GM21825 (cell line): ENCODE data around the gene LOXL3.
A peak's percentile ranks its signal among the peaks of the same experiment; 100 is the strongest.
"Not testable (repeated sequence)": the region's sequence is repeated elsewhere in the genome, so short reads cannot be mapped to it uniquely, and the experiment has no call there.

Source experiments
- ATAC-seq: cut with Tn5 transposase; IDR thresholded peaks from one replicate; pipeline ENCODE4 v1.9.1; 2021; ENCODE audit warnings: mild to moderate bottlenecking, moderate library complexity; ENCODE audit not compliant: unreplicated experiment

The LOXL3 gene

GRCh38 chr2:74573747-74574562 lies 20.2 kb upstream of the LOXL3 start:
- peak; percentile 38 for ATAC-seq

- ATAC-seq, result no peak
These were observed 18.6 kb upstream of the LOXL3 start for GRCh38 chr2:74572178-74572925.

DNA sequence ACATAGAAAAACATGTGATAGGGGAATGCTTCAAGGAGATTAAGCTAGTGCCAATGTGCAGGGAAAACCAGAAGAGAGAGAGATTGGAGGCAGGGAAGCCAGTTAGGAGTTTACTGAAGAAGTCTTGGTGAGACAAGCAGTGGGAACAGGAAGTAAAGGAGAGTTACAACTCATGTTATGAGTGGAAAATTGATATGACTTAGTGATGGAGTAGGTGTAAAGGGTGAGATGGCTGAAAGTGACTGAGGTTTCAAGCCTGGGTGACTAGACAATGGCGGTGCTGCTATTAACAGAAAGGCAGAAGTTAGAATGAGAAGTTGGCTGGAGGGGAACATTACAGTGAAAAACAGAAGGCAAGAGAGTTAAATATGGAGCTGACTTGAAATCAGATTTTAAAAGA lies 17.3 kb upstream of the LOXL3 start:
- peak; percentile 59 for ATAC-seq

GRCh38 chr2:74569686-74570085 lies 15.9 kb upstream of the LOXL3 start:
- no peak for ATAC-seq

- no peak for ATAC-seq
These were observed 14.1 kb upstream of the LOXL3 start for GRCh38 chr2:74567881-74568280.

DNA sequence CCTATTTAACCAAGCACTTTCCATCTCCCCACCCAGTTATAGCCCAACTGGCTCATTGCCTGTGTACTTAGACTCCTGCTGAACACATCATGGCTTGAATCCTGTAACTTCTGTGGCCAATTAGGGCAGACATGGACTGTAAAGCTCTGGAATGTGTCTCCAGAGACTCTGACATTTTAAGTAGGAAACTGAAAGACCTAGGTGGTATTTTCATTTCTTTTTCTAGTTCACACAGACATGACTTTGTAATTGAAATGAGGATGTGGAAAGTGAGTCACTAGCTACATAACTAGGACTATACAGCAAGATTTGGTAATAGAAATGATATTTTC lies 13.0 kb upstream of the LOXL3 start:
- ATAC-seq, result no peak

- ATAC-seq, result no peak
These were observed 12.5 kb upstream of the LOXL3 start for GRCh38 chr2:74566076-74566753.

GRCh38 chr2:74564222-74564621 lies 10.5 kb upstream of the LOXL3 start:
- no peak for ATAC-seq

- ATAC-seq, result no peak
These were observed 8.5 kb upstream of the LOXL3 start for GRCh38 chr2:74562126-74562775.

GRCh38 chr2:74561022-74561421 lies 7.3 kb upstream of the LOXL3 start:
- not testable (repeated sequence) for ATAC-seq

DNA sequence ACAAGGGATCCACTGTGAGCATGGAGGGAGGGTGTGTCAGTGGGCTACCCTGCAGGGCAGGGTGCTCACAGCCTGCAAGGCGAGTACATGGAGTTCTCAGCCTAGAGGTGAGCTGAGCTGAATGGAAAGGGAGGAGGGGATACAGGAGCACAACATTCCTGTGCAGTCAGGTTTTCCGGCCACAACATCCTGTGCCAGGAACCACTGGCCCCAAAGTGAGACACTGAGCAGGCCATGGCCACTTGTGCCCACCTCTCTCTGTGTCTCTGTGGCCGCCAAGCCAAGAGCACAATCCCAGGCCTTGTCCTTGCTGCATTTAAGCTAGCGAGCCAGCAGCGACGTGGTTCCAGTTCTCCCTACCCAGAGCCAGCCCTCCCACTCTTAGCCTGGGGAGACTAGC lies 6.8 kb upstream of the LOXL3 start:
- no peak for ATAC-seq

DNA sequence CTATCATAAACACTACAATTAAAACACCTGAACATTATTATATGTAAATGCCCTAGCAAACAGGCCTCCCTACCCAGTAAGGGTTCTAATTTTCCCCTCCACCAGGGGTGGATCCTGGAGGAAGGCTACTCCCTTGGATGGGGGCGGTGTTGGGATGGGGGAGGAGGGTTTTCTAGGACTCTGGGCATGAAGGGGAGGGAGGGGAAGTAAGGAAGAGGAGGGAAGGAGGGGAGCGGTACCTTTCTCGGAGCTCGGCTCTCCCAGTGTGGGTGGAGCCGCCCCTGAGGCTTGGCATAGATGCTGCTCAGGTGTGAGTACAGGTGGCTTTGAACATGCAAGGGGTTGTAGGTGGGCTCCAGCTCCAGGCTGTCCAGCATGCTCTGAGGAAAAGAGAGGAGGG lies 6.2 kb upstream of the LOXL3 start:
- no peak for ATAC-seq

- ATAC-seq, result no peak
These were observed 4.8 kb upstream of the LOXL3 start for GRCh38 chr2:74558284-74559230.

DNA sequence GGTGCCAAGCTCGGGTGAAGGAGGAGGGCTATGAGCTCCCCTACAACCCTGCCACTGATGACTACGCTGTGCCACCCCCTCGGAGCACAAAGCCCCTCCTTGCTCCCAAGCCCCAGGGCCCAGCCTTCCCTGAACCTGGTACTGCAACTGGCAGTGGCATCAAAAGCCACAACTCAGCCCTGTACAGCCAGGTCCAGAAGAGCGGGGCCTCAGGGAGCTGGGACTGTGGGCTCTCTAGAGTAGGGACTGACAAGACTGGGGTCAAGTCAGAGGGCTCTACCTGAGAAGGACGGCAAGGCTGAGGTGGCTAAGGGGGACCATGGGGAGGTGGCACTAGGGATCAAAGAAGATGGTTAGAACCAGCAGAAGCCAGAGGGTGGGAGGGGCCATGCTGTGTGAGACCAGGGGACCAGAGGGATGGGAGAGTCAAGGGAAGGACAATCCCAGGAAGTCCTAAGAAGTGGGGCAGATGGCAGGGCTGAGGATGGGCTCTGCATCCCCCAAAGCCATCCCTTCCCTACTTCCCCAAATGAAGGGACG lies 3.2 kb upstream of the LOXL3 start:
- no peak for ATAC-seq

DNA sequence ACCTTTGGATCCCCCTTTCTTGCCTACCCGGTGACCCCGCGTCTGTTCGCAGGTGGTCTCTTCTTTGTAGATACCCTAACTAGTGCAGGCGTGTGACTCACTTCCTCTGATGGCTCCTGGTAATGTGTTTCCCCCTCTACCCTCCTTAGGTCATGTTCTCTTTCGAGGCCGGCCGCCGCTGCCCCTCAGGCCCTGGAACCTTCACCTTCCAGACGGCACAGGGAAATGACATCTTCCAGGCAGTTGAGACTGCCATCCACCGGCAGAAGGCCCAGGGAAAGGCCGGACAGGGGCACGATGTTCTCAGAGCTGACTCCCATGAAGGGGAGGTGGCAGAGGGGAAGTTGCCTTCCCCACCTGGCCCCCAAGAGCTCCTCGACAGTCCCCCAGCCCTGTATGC lies 2.4 kb upstream of the LOXL3 start:
- ATAC-seq, result no peak

DNA sequence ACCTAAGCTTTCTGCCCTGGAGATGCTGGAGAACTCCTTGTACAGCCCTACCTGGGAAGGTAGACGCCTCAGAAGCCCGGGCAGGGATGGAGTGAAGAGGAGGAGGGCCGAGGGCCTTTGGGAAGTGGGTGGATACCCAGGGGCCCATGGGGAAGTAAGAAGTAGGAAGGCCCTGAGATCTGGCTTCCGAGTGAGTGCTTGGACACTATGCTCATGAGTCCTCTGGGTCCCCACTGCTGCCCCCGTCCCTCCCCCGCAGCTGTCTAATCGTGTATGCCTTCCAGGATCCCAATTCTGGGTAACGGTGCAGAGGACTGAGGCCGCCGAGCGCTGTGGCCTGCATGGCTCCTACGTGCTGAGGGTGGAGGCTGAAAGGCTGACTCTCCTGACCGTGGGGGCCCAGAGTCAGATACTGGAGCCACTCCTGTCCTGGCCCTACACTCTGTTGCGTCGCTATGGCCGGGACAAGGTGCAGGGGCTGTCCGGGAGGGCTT lies 1.9 kb upstream of the LOXL3 start:
- ATAC-seq, result no peak

DNA sequence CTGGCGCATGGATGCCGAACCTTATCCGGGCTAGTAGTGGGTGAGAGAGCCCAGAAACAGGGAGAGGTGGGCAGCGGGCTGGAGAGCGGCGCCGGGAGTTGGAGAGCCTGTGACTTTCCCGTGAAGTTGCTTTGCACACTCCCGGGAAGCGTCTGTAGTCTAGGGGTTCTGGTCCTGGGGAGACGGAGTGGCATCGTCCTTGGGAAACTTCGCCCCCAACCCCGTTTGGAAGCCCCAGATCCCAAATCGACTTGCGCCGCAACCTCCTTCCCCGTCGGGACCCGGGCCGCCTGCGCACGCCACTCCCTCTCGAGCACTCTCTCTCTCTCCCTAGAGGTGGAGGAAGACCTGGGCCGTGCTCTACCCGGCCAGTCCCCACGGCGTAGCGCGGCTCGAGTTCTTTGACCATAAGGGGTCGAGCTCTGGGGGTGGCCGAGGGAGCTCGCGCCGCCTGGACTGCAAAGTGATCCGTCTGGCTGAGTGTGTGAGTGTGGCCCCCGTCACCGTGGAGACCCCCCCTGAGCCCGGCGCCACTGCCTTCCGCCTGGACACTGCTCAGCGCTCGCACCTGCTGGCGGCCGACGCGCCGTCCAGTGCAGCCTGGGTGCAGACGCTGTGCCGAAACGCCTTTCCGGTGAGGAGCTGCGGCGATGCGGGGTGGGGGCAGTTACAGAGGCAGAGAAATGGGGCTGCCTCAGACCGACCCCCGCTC lies 1.2 kb upstream of the LOXL3 start:
- peak; percentile 34 for ATAC-seq

DNA sequence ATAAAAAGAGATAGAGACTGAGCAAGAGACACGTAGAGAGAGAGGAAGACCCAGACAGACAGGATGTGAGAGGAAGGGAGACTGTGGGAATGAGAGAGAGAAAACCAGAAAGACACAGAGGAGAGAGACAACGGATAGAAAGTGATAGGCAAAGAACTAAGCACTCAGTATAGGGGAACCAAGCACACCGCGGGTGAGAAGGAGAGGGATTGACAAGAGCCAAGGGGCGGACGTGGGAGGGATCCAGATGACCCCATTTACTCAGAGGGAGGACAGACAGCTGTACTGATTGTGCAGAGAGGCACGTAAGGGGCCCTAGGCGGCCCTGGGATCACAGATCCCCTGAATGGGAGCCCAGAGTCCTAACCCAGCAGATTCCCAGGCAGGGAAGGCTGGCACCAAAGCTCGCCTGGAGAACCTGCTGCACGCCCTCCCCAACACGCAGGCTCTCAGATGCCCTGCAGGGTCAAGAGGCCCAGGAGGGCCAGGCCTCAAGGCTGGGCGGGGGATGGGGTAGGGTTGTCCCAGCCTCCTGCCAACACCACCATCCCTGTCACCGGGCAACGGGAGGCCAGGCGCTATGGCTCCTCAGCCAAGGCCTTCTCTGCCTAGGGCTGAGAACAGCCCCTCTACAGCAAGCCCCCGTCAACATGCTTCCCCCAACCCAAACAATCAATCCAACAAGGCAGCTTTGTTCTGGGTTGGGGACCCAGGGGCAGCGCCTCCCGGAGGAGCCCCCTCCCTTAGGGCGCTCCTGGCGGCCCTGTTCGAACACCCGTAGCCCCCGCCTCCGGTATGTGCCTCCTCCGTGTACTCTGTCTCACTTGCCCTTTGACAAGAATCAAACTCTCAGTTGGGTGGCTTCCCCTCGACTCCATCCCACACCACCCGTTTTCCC lies 579 bp downstream of the LOXL3 start:
- no peak for ATAC-seq
